ENCODE data around the gene ERCC8.

Gene ERCC8

GRCh38 chr5:60841361-60841760 lies 103.5 kb downstream of the ERCC8 start:
- Histone ChIP-seq H3K4me2 (no peak overlapping the region), H3K27me3 (ENCODE audit: insufficient read depth, low read depth) (no peaks in the 10 kb centered on the region), H3K4me1 (ENCODE audit: low read depth, poor library complexity, severe bottlenecking) (peaks cover 8% of the 10 kb centered on the region), H4K20me1 (ENCODE audit: insufficient read depth) (0 out of 2 replicates have a peak, but pooled peaks cover 3% of the 10 kb centered on the region), H3K27ac (no peak overlapping the region), H3K9ac (no peak overlapping the region), H2AFZ (ENCODE audit: low read depth) (no peak overlapping the region), H3K36me3 (ENCODE audit: insufficient read depth) (no peaks in the 10 kb centered on the region), H3K79me2 (ENCODE audit: insufficient read depth, low read depth) (no peaks in the 10 kb centered on the region), H3K4me3 (IDR thresholded peaks at IDR 0.05; ENCODE audit: insufficient read depth, low read depth, low read length) (no peak overlapping the region)
- no peak for TF ChIP-seq CTCF (conservative IDR thresholded peaks at IDR 0.05; ENCODE audit: low read depth, low read length)

- Histone ChIP-seq H3K4me1 (ENCODE audit: low read depth, poor library complexity, severe bottlenecking) (peaks cover 6% of the 10 kb centered on the region), H3K9ac (no peak overlapping the region), H3K79me2 (ENCODE audit: insufficient read depth, low read depth) (no peaks in the 10 kb centered on the region), H3K4me3 (IDR thresholded peaks at IDR 0.05; ENCODE audit: insufficient read depth, low read depth, low read length) (no peak overlapping the region), H3K27me3 (ENCODE audit: insufficient read depth, low read depth) (no peaks in the 10 kb centered on the region), H3K36me3 (ENCODE audit: insufficient read depth) (no peaks in the 10 kb centered on the region), H2AFZ (ENCODE audit: low read depth) (no peak overlapping the region), H3K4me2 (no peak overlapping the region), H3K27ac (no peak overlapping the region), H4K20me1 (ENCODE audit: insufficient read depth) (no peaks in the 10 kb centered on the region)
- no peak for TF ChIP-seq CTCF (conservative IDR thresholded peaks at IDR 0.05; ENCODE audit: low read depth, low read length)
Measured at GRCh38 chr5:60836131-60836530, 108.7 kb downstream of the ERCC8 start.

GRCh38 chr5:60835554-60835953 lies 109.3 kb downstream of the ERCC8 start:
- H3K4me2 ChIP-seq: no peak overlapping the region
- TF ChIP-seq CTCF (conservative IDR thresholded peaks at IDR 0.05; ENCODE audit: low read depth, low read length): no peak
- no peaks in the 10 kb centered on the region for H4K20me1 ChIP-seq (ENCODE audit: insufficient read depth)
- no peaks in the 10 kb centered on the region for H3K27me3 ChIP-seq (ENCODE audit: insufficient read depth, low read depth)
- no peak overlapping the region for H3K9ac ChIP-seq
- H2AFZ ChIP-seq (ENCODE audit: low read depth): no peak overlapping the region
- no peak overlapping the region for H3K4me3 ChIP-seq (IDR thresholded peaks at IDR 0.05; ENCODE audit: insufficient read depth, low read depth, low read length)
- H3K79me2 ChIP-seq (ENCODE audit: insufficient read depth, low read depth): no peaks in the 10 kb centered on the region
- H3K36me3 ChIP-seq (ENCODE audit: insufficient read depth): no peaks in the 10 kb centered on the region
- H3K27ac ChIP-seq: no peak overlapping the region
- H3K4me1 ChIP-seq (ENCODE audit: low read depth, poor library complexity, severe bottlenecking): peaks cover 12% of the 10 kb centered on the region

GRCh38 chr5:60833520-60833919 lies 111.3 kb downstream of the ERCC8 start:
- Histone ChIP-seq H3K4me1 (ENCODE audit: low read depth, poor library complexity, severe bottlenecking) (peaks cover 33% of the 10 kb centered on the region), H2AFZ (ENCODE audit: low read depth) (no peak overlapping the region), H4K20me1 (ENCODE audit: insufficient read depth) (no peaks in the 10 kb centered on the region), H3K79me2 (ENCODE audit: insufficient read depth, low read depth) (no peaks in the 10 kb centered on the region), H3K27me3 (ENCODE audit: insufficient read depth, low read depth) (no peaks in the 10 kb centered on the region), H3K4me3 (IDR thresholded peaks at IDR 0.05; ENCODE audit: insufficient read depth, low read depth, low read length) (no peak overlapping the region), H3K36me3 (ENCODE audit: insufficient read depth) (no peaks in the 10 kb centered on the region), H3K9ac (no peak overlapping the region), H3K27ac (no peak overlapping the region), H3K4me2 (no peak overlapping the region)
- no peak for TF ChIP-seq CTCF (conservative IDR thresholded peaks at IDR 0.05; ENCODE audit: low read depth, low read length)

Measured in KMS-11 (cell line).